Loucy (cell line): Measurements from ENCODE around the gene PICK1.

Experiments
- H2AFZ ChIP-seq: fragments of 200-600 bp; sonication (generic); 2 replicates; pipeline ENCODE4 v1.6.0; 2016; ENCODE audit warnings: antibody characterized with exemption, mild to moderate bottlenecking, low read length, moderate library complexity
- H3F3A ChIP-seq: fragments of 200-600 bp; 2 replicates; pipeline ENCODE4 v1.6.0; 2016; ENCODE audit warnings: antibody characterized with exemption, low read depth, mild to moderate bottlenecking
- H3K27me3 ChIP-seq: fragments of 200-600 bp; sonication (generic); 2 replicates; pipeline ENCODE4 v1.6.1; 2014; ENCODE audit warnings: low read length, mild to moderate bottlenecking; ENCODE audit not compliant: insufficient read depth, poor library complexity, severe bottlenecking
- H3K36me3 ChIP-seq: fragments of 200-600 bp; sonication (generic); 2 replicates; pipeline ENCODE4 v1.6.1; 2016; ENCODE audit warnings: low read length; ENCODE audit not compliant: insufficient read depth
- H3K4me1 ChIP-seq: fragments of 200-600 bp; sonication (generic); 2 replicates; pipeline ENCODE4 v1.5.1; 2014; ENCODE audit warnings: low read length, mild to moderate bottlenecking; ENCODE audit not compliant: insufficient read depth, poor library complexity, severe bottlenecking
- H3K4me2 ChIP-seq: fragments of 200-600 bp; sonication (generic); 2 replicates; pipeline ENCODE4 v1.6.0; 2014; ENCODE audit warnings: antibody characterized with exemption, low read length, low read depth, mild to moderate bottlenecking; ENCODE audit not compliant: poor library complexity, severe bottlenecking
- H3K4me3 ChIP-seq: fragments of 200-600 bp; sonication (generic); 2 replicates; pipeline ENCODE4 v1.5.1; 2014; ENCODE audit warnings: low read length, mild to moderate bottlenecking, mixed read lengths; ENCODE audit not compliant: poor library complexity, severe bottlenecking
- H3K79me2 ChIP-seq: fragments of 200-600 bp; sonication (generic); 2 replicates; pipeline ENCODE4 v1.6.1; 2014; ENCODE audit warnings: low read length; ENCODE audit not compliant: insufficient read depth
- H3K9ac ChIP-seq: fragments of 200-600 bp; sonication (generic); 2 replicates; pipeline ENCODE4 v1.6.0; 2014; ENCODE audit warnings: mild to moderate bottlenecking, low read depth, low read length, moderate library complexity; ENCODE audit not compliant: poor library complexity, severe bottlenecking
- H3K9me2 ChIP-seq: fragments of 200-600 bp; sonication (generic); replicated peaks from 2 replicates; pipeline ENCODE4 v1.6.1; 2016; ENCODE audit warnings: low read depth, low read length, mixed read lengths
- H3K9me3 ChIP-seq: fragments of 200-600 bp; sonication (generic); 2 replicates; pipeline ENCODE4 v1.6.1; 2014; ENCODE audit warnings: mild to moderate bottlenecking, antibody characterized with exemption, low read length, low read depth; ENCODE audit not compliant: insufficient read depth
- H4K20me1 ChIP-seq: fragments of 200-600 bp; sonication (generic); 2 replicates; pipeline ENCODE4 v1.6.0; 2014; ENCODE audit warnings: antibody characterized with exemption, low read length, mild to moderate bottlenecking; ENCODE audit not compliant: insufficient read depth, poor library complexity, severe bottlenecking
- EZH2phosphoT487 ChIP-seq: fragments of 200-600 bp; IDR thresholded peaks from 2 replicates; pipeline ENCODE4 v1.6.1; 2018; ENCODE audit warnings: antibody characterized with exemption, mild to moderate bottlenecking, moderate library complexity, borderline replicate concordance
- TF ChIP-seq, protein P1 (sequence below): fragments of 200-600 bp; sonication (generic); conservative IDR thresholded peaks from 2 replicates; pipeline ENCODE4 v1.5.1; 2014; ENCODE audit warnings: mild to moderate bottlenecking, antibody characterized with exemption, low read length

The PICK1 gene

DNA sequence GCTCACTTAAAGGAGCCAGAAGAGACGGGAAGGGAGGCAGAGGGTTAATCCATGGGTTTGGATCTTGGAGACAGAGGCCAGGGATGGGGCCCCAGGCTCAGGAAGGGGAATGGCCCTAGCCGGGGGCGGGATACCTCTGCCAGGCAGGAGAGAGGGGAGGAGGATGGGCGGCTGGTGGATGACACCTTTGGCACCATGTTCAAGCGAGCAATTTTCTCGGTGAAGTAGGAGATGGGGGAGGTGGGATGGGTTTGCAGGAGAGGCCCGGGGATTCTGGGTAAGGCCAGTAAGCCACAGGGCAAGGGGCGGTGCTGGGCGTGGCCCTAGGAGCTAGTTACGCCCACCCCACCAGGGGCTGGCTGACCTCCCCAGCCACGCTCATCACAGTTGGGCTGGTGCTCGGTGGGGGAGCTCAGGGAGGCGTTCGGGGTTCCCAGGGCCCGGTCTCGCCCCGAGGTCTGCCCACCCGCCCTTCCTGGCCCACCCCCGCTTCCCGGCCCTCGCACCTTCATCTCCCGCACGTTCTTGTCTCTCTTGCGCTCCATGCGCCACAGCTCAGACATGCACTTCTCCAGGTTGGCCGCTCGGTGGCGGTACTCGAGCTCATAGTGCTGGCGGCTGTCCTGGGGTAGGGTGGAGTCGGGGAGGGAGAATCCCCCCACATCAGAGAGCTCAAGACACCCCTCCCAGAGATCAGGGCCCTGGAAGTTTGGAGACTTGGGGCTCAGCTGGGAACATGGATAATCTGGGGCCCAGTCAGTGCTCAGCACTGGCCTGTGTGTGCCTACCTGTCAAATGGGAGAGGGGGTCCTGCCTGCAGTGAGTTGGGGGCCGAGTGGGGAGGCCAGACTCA, 40.6 kb downstream of the PICK1 start:
- Histone ChIP-seq H3K9me2 (no peaks in the 10 kb centered on the region), H4K20me1 (no peaks in the 10 kb centered on the region), H3K9me3 (no peaks in the 10 kb centered on the region), H3K4me3 (no peak overlapping the region), H3K36me3 (no peaks in the 10 kb centered on the region), H3K79me2 (no peaks in the 10 kb centered on the region), H3K4me1 (no peaks in the 10 kb centered on the region), H3K27me3 (no peaks in the 10 kb centered on the region), H3K4me2 (no peak overlapping the region), H2AFZ (no peak overlapping the region), H3K9ac (no peak overlapping the region), H3F3A (no peaks in the 10 kb centered on the region)
- TF ChIP-seq, protein P1, sequence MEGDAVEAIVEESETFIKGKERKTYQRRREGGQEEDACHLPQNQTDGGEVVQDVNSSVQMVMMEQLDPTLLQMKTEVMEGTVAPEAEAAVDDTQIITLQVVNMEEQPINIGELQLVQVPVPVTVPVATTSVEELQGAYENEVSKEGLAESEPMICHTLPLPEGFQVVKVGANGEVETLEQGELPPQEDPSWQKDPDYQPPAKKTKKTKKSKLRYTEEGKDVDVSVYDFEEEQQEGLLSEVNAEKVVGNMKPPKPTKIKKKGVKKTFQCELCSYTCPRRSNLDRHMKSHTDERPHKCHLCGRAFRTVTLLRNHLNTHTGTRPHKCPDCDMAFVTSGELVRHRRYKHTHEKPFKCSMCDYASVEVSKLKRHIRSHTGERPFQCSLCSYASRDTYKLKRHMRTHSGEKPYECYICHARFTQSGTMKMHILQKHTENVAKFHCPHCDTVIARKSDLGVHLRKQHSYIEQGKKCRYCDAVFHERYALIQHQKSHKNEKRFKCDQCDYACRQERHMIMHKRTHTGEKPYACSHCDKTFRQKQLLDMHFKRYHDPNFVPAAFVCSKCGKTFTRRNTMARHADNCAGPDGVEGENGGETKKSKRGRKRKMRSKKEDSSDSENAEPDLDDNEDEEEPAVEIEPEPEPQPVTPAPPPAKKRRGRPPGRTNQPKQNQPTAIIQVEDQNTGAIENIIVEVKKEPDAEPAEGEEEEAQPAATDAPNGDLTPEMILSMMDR = no peak
- TF ChIP-seq EZH2phosphoT487 = no peak

DNA sequence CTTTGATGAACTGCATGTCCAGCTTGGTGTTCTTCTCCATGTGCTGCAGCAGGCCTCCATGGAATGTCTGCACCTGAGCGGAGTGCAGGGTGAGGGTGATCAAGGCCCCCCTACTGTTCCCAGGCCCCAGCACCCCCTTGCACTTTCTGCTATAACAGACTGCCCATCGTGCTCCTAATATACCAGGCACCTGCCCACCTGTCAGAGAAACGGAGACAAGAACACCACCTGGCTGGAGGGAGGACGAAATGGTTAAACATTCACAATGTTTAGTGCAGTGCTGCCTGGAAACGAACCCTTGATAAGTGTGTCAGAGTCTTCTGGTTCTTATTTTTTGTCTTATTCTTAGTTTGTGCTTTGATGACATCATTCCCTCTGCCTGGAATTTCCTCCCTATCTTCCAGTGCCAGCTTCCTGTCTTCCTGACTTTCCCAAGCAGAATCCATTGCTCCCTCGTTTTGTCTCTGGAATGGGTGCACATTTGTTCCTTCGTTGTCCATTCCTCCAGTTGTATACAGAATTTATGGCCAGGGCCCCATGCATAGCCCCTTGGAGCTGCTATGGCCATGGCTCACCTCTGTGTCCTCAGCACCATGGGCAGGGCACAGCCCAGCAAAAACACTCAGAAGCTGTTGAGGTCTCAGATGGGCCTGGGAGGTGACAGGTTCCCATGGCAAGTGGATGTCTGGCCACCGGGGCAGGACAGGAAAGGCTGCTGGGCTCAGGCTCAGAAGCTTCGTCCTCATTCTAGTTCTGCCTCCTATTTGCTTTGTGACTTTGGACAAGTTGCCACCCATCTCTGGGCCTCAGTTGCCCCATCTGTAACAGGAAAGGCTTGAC, 41.4 kb downstream of the PICK1 start:
- Histone ChIP-seq H3K9ac (no peak overlapping the region), H3K9me3 (no peaks in the 10 kb centered on the region), H3K79me2 (no peaks in the 10 kb centered on the region), H4K20me1 (no peaks in the 10 kb centered on the region), H2AFZ (no peak overlapping the region), H3K9me2 (no peaks in the 10 kb centered on the region), H3K27me3 (no peaks in the 10 kb centered on the region), H3K4me2 (no peak overlapping the region), H3K4me3 (no peak overlapping the region), H3K36me3 (no peaks in the 10 kb centered on the region), H3K4me1 (no peaks in the 10 kb centered on the region), H3F3A (peaks cover 4% of the 10 kb centered on the region; the same call in 1 of the 2 replicates)
- TF ChIP-seq, protein P1 = no peak
- no peak for TF ChIP-seq EZH2phosphoT487

DNA sequence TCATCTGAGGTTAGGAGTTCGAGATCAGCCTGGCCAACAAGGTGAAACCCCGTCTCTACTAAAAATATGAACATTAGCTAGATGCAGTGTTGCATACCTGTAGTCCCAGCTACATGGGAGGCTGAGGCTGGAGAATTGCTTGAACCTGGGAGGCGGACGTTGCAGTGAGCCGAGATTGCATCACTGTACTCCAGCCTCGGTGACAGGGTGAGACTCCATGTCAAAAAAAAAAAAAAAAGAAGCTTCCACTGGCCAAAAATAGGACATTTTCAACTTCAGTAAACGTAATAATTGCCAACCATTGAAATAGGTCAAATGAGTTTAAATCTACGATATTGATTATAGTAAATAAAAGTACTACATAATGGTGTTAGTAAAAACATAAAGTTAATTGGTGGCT, 46.4 kb downstream of the PICK1 start:
- no peaks in the 10 kb centered on the region for H3K79me2 ChIP-seq
- no peak overlapping the region for H2AFZ ChIP-seq
- TF ChIP-seq, protein P1 = no peak
- TF ChIP-seq EZH2phosphoT487 = no peak
- no peak overlapping the region for H3K4me2 ChIP-seq
- peaks cover 8% of the 10 kb centered on the region for H3K4me1 ChIP-seq
- H4K20me1 ChIP-seq = no peaks in the 10 kb centered on the region
- H3K4me3 ChIP-seq = no peak overlapping the region
- no peak overlapping the region for H3K9ac ChIP-seq
- no peaks in the 10 kb centered on the region for H3K36me3 ChIP-seq
- no peaks in the 10 kb centered on the region for H3K27me3 ChIP-seq
- no peaks in the 10 kb centered on the region for H3K9me2 ChIP-seq
- peaks cover 4% of the 10 kb centered on the region; the same call in 1 of the 2 replicates for H3F3A ChIP-seq
- no peaks in the 10 kb centered on the region for H3K9me3 ChIP-seq
